ENCODE results near the gene C15orf61.

Gene C15orf61

DNA sequence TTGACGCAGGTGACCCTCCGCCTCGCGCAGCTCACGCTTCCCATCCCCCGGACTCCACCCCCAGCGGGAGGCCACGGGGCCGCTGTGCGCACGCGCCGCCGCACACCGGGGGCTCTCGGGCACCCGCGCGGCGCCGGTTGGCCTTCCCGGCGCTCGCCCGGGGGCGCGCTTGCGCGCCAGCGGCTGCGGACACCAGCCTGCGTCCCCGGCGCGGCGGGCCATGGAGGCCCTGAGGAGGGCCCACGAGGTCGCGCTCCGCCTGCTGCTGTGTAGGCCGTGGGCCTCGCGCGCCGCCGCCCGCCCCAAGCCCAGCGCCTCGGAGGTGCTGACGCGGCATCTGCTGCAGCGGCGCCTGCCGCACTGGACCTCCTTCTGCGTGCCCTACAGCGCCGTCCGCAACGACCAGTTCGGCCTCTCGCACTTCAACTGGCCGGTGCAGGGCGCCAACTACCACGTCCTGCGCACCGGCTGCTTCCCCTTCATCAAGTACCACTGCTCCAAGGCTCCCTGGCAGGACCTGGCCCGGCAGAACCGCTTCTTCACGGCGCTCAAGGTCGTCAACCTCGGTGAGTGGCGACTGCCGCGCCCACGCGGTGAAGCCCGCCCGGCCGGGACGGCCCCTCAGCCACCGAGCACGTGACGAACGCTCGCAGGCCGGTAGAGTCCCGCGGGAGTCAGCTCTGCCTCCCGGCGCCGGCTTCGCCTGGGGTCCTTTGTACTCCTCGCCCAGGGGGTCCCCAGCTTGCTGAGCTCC is at the start of gene C15orf61:
TSS of gene C15orf61 (plus strand) at position 103 of the 754 bp plus-strand sequence. CDS start at position 221, 118 bp downstream.
- no peak for FAIRE-seq

GRCh38 chr15:67472957-67473356 is 48.0 kb upstream of the C15orf61 start:
- FAIRE-seq: no peak

- FAIRE-seq: no peak
Measured at GRCh38 chr15:67474405-67475110, 46.4 kb upstream of the C15orf61 start.

DNA sequence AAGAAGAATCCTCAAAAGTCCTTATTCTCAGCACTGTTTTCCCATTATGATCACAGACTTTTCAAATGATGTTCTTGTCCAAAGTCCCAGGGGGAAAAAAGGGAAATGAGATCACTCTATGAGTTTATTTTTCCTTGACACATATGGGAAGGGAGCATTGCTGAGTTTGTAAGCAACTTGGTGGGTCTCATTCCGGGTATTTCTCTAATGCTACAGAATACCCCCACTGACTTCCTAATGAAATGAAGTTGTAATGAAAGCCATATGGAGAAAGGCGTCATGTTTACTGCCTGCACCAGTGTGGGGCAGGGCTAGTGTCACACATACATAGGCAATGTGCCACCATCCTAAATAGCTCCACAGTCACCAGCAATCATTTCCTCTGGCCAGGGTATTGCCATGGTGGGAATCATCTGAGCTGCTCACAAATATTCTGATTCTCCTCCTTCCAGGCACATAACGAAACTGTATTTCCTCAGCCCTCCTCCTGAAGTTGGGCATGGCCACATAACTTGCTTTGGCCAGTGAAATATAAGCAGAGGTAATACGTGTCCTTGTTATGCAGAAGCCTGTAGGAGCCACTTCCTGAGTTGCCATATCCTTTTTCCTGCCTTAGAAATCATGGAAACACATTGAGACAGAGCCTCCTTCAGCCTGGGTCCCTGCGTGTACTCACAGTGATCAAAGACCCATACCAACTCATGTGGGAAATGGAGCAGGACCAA is 41.0 kb upstream of the C15orf61 start:
- FAIRE-seq: no peak

- no peak for FAIRE-seq
Measured at GRCh38 chr15:67480741-67481140, 40.2 kb upstream of the C15orf61 start.

DNA sequence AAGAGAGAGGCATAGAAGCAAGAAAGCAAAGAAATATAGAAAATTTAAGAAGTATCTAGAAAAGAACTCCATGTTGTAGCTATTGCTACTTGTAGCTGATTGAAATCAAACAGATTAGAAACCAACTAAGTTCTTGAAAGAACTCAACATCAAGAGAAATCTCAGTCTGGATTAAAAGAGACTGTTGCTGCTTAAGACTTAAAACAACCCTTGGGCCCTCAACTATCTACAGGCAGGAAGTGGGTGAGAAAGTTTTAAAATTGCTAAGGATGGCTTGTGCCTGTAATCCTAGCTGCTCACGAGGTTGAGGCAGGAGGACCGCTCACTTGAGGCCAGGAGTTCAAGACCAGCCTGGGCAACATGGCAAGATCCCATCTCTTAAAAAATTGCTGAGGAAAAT is 39.3 kb upstream of the C15orf61 start:
- FAIRE-seq: no peak

DNA sequence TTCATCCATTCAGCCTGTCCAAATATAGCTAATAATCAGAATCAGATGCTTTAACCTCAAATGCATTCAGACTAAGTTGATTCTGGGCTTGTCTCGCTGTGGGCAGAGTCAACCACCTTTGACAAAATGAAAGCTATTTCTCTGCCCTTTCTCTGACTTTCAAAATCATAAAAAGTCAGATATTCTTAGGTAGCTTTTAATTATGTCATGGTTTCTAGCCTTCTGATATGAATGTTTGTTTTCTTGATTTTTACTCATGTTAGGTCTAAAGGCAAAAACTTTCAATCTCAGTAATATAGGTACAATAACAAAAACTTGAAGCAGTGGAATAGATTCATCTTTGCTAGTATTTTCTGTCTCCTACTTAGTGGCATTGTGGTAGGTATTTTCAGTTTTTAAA is 25.3 kb upstream of the C15orf61 start:
- no peak for FAIRE-seq

- peak; percentile 68 for FAIRE-seq
Measured at GRCh38 chr15:67501177-67501835, 19.6 kb upstream of the C15orf61 start.

- no peak for FAIRE-seq
Measured at GRCh38 chr15:67501836-67502461, 19.0 kb upstream of the C15orf61 start.

DNA sequence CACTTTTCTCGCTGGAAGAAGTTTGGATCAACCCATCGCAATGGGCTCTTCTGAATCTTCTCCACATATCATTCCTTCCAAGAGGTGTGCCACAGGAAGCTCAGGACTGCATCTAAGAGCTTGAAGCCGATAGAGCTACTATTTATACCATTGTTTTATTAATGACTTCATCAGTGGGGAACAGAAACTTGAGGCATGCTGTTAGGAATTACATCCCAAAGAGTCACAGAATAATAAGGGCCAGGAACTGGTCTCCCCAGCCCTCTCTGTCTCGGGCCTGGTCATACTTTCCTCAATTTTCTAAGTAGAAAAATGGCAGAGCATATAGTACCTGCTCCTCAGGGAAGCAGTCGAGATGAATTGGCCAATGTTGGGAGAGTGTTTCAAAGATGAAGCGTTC is 16.9 kb upstream of the C15orf61 start:
- FAIRE-seq: no peak

GRCh38 chr15:67504796-67505195 is 16.1 kb upstream of the C15orf61 start:
- FAIRE-seq: peak; percentile 76

GRCh38 chr15:67505675-67506572 is 15.0 kb upstream of the C15orf61 start:
- FAIRE-seq: no peak

DNA sequence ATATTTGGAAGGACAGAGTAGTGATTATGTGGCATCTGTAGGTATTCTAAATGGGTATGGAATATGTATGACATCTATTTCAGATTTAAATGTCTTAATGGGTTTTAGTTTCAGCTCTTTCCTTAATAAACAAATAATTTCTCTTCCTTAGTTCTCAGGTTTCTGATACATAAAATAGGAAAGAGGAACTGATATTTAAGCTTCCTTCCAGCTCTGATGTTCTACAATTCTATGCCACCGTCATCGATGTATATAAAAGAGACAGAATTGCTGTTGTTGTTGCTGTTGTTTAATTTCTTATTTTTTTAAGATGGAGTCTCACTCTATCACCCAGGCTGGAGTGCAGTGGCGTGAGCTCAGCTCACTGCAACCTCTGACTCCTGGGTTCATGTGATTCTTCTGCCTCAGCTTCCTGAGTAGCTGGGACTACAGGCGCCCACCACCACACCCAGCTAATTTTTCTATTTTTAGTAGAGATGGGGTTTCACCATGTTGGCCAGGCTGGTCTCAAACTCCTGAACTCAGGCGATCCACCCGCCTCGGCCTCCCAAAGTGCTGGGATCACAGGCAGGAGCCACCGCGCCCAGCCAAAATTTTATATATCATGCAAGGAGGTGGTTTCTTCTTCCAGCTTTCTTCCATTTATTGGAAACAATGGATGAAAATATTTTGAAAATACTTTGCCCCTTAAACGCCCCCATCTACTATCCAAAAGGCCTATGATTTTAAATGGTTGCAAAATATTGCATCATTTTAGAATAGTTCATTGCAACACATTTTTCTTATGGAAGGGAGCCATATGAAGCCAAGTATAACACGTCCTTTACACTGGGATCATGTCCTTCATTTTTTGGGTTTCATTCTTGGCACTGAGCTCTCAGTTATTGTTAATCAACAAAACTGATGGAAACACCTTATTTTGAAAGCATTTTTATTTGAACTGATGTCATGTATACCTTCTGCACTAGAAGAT is 13.9 kb upstream of the C15orf61 start:
- no peak for FAIRE-seq

- FAIRE-seq: peak; percentile 41
Measured at GRCh38 chr15:67508407-67508806, 12.5 kb upstream of the C15orf61 start.

GRCh38 chr15:67509918-67510317 is 11.0 kb upstream of the C15orf61 start:
- FAIRE-seq: no peak

DNA sequence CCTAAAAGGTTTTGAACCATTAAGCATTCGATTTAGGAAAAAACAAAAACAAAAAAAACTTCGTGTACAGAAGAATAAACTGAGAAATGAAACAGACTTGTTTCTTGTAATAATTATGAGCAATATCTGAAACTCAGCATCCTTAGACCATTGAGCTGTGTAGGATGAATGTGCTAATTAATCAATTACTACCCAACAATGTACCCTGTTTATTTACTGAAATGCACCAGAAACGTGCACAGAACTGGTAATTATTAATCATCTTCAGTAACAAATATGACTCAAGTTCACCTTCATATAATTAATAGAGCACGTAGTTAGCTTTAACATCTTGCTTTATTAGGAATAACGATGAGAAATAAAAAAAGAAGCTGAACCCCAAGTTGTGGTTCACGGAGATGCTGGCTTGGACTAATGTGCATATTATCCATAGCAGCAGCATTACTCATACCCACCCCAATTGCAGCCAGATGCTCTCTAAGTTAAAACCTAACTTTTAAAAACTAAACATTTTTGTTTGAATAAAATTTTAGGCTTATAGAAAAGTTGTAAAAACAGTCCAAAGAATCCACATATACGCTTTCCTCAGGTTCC is 10.2 kb upstream of the C15orf61 start:
- no peak for FAIRE-seq

- FAIRE-seq: no peak
Measured at GRCh38 chr15:67511606-67512005, 9.3 kb upstream of the C15orf61 start.

DNA sequence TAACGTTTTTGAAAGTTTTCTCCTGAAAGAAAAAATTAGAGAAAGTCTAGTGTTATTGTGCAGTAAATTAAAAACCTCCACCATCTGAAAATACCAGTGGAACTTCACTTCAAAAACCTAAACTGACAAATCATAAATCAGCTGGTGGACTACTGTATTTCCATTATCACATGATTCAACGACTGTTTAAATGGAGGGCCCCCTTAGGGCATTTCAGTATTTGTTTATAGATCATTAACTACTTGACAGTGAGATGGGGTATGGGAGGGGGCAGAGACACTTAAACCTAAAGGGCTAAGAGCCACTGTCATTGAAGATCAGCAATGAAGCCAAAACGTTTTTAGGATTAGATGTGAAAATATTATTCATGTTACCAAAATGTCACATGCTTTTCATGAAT is 8.8 kb upstream of the C15orf61 start:
- FAIRE-seq: no peak

DNA sequence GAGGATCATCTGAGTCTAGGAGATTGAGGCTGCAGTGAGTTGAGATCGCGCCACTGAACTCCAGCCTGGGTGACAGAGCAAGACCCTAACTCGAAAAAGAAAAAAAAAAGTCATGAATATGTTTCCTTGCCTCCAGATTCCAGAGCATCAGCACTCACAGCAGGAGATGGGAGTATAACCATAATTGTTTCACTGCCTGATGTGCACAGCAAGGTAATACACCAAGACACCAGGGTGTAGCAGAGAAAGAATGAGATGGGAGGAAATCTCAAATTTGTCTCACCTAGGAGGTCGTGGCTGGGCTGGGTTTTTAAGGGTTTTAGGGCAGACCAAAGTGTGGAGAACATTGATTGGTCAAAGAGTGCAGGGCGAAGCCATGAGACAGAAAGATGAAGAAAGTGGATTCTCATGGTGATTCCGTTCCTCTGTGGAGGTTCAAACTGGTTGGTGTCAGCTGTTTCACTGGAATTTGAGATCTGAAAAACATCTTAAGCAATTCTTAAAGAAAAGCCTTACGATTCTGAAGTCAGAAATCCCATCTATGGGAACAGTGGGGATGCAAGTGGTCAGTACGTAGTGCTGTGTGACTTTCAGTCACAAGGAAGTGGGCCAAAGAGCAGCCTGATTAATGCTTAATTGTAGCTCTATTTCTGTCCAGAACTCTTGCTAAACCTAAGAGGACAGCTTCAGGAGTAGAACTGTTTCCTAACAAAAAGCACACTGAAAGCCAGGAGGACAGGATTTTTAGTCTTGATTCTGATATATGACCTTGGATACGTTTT is 7.8 kb upstream of the C15orf61 start:
- FAIRE-seq: no peak
